HepG2 (cell line): ENCODE measurements around the gene MSI2. TPM values are rescaled to one million over a fixed set of nuclear protein-coding genes. Genes with fewer than 3 reads are reported as not detected.

ENCODE experiments used
- AFF4 ChIP-seq: sonication (generic); formaldehyde crosslinking; IDR thresholded peaks from 2 replicates; pipeline ENCODE4 v1.4.0; 2020; ENCODE audit warnings: missing genetic modification reagents
- CREB1 ChIP-seq, 2 experiments: fragments of 450-650 bp in 1 of 2; IDR thresholded peaks; 2 replicates each; pipeline ENCODE4 v1.6.1; 2016 to 2017; ENCODE audit warnings: control low read depth in 1 of 2, mild to moderate bottlenecking in 1 of 2, missing compliant biosample characterization in 1 of 2, missing genetic modification characterization in 1 of 2
- GATAD1 ChIP-seq: IDR thresholded peaks from 2 replicates; pipeline ENCODE4 v1.6.1; 2016; ENCODE audit warnings: missing genetic modification reagents, missing compliant biosample characterization
- HNF4A ChIP-seq: sonication (generic); formaldehyde crosslinking; IDR thresholded peaks from 2 replicates; pipeline ENCODE4 v1.4.0; 2020; ENCODE audit warnings: missing genetic modification reagents
- KLF11 ChIP-seq: IDR thresholded peaks from 2 replicates; pipeline ENCODE4 v1.6.1; 2016; ENCODE audit warnings: missing compliant biosample characterization
- MLLT10 ChIP-seq: sonication (generic); formaldehyde crosslinking; IDR thresholded peaks from 2 replicates; pipeline ENCODE4 v1.4.0; 2020; ENCODE audit warnings: missing genetic modification reagents
- POGK ChIP-seq: sonication (generic); formaldehyde crosslinking; conservative IDR thresholded peaks from 2 replicates; pipeline ENCODE4 v1.8.0; 2022; ENCODE audit warnings: mild to moderate bottlenecking, moderate library complexity, missing genetic modification reagents
- PRMT3 ChIP-seq: sonication (generic); formaldehyde crosslinking; IDR thresholded peaks from 2 replicates; pipeline ENCODE4 v1.8.1; 2022; ENCODE audit warnings: low read depth, mild to moderate bottlenecking, moderate library complexity, missing genetic modification reagents, borderline replicate concordance
- RARG ChIP-seq: sonication (generic); formaldehyde crosslinking; IDR thresholded peaks from 2 replicates; pipeline ENCODE4 v1.4.0; 2020; ENCODE audit warnings: low read depth, mild to moderate bottlenecking, missing genetic modification reagents
- SIN3B ChIP-seq: fragments of 150-350 bp; IDR thresholded peaks from 2 replicates; pipeline ENCODE4 v1.6.1; 2014; ENCODE audit warnings: low read length
- ZFX ChIP-seq: sonication (generic); formaldehyde crosslinking; IDR thresholded peaks from 2 replicates; pipeline ENCODE4 v1.4.0; 2020; ENCODE audit warnings: mild to moderate bottlenecking, low read depth, missing genetic modification reagents, moderate library complexity
- ZKSCAN8 ChIP-seq: IDR thresholded peaks from 2 replicates; pipeline ENCODE4 v1.6.1; 2016; ENCODE audit warnings: borderline replicate concordance, missing genetic modification reagents, missing compliant biosample characterization
- ZNF414 ChIP-seq: sonication (generic); formaldehyde crosslinking; IDR thresholded peaks from 2 replicates; pipeline ENCODE4 v1.5.0; 2020; ENCODE audit warnings: missing genetic modification reagents
- ZUFSP ChIP-seq: sonication (generic); formaldehyde crosslinking; IDR thresholded peaks from 2 replicates; pipeline ENCODE4 v1.9.0; 2021; ENCODE audit warnings: missing genetic modification reagents, mild to moderate bottlenecking, borderline replicate concordance
- polyA plus RNA-seq, 8 experiments: library from polyadenylated mRNA; depleted of rRNA in 3 of 8; stranded (reverse) in 7 of 8; unstranded in 1 of 8; fragments of >200 nt; fragmentation: Illumina TruSeq in 4 of 8; extraction: Trizol in 4 of 8; gene quantifications; 2 replicates each; pipeline versions ENCODE4 v1.2.1 to v1.2.3, GENCODE V29; 2011 to 2016; ENCODE audit warnings: low read depth in 4 of 8, missing spikeins in 1 of 8, mixed read lengths in 1 of 8; ENCODE audit not compliant: insufficient read depth in 1 of 8
- total RNA-seq, 5 experiments: library from RNA; depleted of rRNA; stranded (reverse); fragments of >200 nt; fragmentation: Illumina TruSeq; extraction: Trizol; gene quantifications; 2 replicates each; pipeline ENCODE4 v1.2.3, GENCODE V29; 2016; ENCODE audit warnings: low read depth in 1 of 5
- TF ChIP-seq, protein P1 (sequence below): sonication (generic); formaldehyde crosslinking; IDR thresholded peaks from 2 replicates; pipeline ENCODE4 v1.5.1; 2020; ENCODE audit warnings: missing genetic modification reagents, mild to moderate bottlenecking, borderline replicate concordance
- TF ChIP-seq, protein P2 (sequence below): sonication (generic); formaldehyde crosslinking; IDR thresholded peaks from 2 replicates; pipeline ENCODE4 v1.5.0; 2020; ENCODE audit warnings: mild to moderate bottlenecking, missing genetic modification reagents, moderate library complexity

The MSI2 gene
- total and polyA plus RNA-seq, 2 of the 13 experiments (the other 11 are each of a cell fraction or from before 2014, with no cell fraction given), result 77.5 to 78.4 TPM

GRCh38 chr17:57597531-57598453 is 341.5 kb downstream of the MSI2 start (continued):
- TF ChIP-seq CREB1 (IDR thresholded peaks at IDR 0.05) (no peak), CREB1 (CRISPR knock-in tag; IDR thresholded peaks at IDR 0.05) (0 out of 2 replicates have a peak, but pooled peaks have one; percentile 35), GATAD1 (CRISPR knock-in tag) (0 out of 2 replicates have a peak, but pooled peaks have one; percentile 16), ZKSCAN8 (CRISPR knock-in tag) (0 out of 2 replicates have a peak, but pooled peaks have one; percentile 75), KLF11 (CRISPR knock-in tag) (0 out of 2 replicates have a peak, but pooled peaks have one; percentile 71), SIN3B (no peak), AFF4 (no peak), MLLT10 (CRISPR knock-in tag) (no peak), ZNF414 (no peak), HNF4A (CRISPR knock-in tag) (0 out of 2 replicates have a peak, but pooled peaks have one; percentile 28), POGK (CRISPR knock-in tag) (0 out of 2 replicates have a peak, but pooled peaks have one; percentile 22), RARG (no peak), PRMT3 (CRISPR knock-in tag) (no peak), ZFX (CRISPR knock-in tag) (peak; percentile 76; the same call in 1 of the 2 replicates), ZUFSP (no peak)
- TF ChIP-seq, protein P1, sequence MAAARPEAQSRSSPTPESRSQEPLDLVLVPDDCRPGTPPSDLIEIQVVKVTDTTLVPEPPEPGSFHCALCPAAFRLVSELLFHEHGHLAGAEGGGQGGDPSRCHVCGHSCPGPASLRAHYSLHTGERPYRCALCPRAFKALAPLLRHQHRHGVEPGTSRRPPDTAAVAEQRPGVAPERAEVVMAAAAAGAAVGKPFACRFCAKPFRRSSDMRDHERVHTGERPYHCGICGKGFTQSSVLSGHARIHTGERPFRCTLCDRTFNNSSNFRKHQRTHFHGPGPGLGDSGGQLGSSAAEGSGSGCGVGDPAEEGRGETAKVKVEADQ (CRISPR knock-in tag), result 0 out of 2 replicates have a peak, but pooled peaks have one; percentile 37
- TF ChIP-seq, protein P2, sequence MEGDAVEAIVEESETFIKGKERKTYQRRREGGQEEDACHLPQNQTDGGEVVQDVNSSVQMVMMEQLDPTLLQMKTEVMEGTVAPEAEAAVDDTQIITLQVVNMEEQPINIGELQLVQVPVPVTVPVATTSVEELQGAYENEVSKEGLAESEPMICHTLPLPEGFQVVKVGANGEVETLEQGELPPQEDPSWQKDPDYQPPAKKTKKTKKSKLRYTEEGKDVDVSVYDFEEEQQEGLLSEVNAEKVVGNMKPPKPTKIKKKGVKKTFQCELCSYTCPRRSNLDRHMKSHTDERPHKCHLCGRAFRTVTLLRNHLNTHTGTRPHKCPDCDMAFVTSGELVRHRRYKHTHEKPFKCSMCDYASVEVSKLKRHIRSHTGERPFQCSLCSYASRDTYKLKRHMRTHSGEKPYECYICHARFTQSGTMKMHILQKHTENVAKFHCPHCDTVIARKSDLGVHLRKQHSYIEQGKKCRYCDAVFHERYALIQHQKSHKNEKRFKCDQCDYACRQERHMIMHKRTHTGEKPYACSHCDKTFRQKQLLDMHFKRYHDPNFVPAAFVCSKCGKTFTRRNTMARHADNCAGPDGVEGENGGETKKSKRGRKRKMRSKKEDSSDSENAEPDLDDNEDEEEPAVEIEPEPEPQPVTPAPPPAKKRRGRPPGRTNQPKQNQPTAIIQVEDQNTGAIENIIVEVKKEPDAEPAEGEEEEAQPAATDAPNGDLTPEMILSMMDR, result peak; percentile 88
